GM06990 (cell line): ENCODE measurements around the gene ITGB1BP2.
"Not testable (repeated sequence)": the region's sequence is repeated elsewhere in the genome, so short reads cannot be mapped to it uniquely, and the experiment has no call there.

Experiments used
- DNase-seq: peaks from one replicate; pipeline ENCODE4 v3.0.0-alpha.2; 2011; ENCODE audit not compliant: insufficient read length; ENCODE audit errors: extremely low read depth
- H3K27me3 ChIP-seq: replicated peaks from 2 replicates; pipeline ENCODE4 v1.6.0; 2011; ENCODE audit warnings: low read length; ENCODE audit not compliant: control insufficient read depth, insufficient read depth
- H3K36me3 ChIP-seq: 2 replicates; pipeline ENCODE4 v1.5.1; 2011; ENCODE audit warnings: low read length; ENCODE audit not compliant: control insufficient read depth, insufficient read depth
- H3K4me3 ChIP-seq: replicated peaks from 2 replicates; pipeline ENCODE4 v1.5.1; 2011; ENCODE audit warnings: low read depth, mild to moderate bottlenecking, control low read depth, low read length
- TF ChIP-seq, protein P1 (sequence below): IDR thresholded peaks from 2 replicates; pipeline ENCODE4 v1.5.1; 2011; ENCODE audit warnings: low read length, control low read depth, mild to moderate bottlenecking, inconsistent platforms; ENCODE audit not compliant: insufficient read depth, poor library complexity, severe bottlenecking

ITGB1BP2 gene

DNA sequence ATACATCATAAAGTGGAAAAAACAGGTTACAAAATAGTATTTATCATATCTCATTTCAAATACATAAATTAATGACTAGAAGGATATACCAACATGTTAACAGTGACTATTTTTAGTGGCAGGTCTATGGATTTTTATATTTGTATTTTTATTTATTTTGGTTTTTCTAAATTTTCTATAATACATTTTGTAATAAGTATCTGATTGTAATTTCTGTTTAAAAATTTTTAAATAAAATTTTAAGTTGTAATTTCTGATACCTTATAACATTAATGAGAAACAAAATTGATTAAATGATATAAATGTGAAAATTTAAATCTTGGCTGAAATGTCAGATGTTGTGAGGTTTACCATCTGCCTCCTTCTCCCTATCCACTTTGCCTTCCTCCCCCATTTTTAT lies 15.6 kb upstream of the ITGB1BP2 start:
- Histone ChIP-seq H3K4me3 (peak overlapping the region; percentile 82), H3K27me3 (no peaks in the 10 kb centered on the region), H3K36me3 (no peaks in the 10 kb centered on the region)
- TF ChIP-seq, protein P1, sequence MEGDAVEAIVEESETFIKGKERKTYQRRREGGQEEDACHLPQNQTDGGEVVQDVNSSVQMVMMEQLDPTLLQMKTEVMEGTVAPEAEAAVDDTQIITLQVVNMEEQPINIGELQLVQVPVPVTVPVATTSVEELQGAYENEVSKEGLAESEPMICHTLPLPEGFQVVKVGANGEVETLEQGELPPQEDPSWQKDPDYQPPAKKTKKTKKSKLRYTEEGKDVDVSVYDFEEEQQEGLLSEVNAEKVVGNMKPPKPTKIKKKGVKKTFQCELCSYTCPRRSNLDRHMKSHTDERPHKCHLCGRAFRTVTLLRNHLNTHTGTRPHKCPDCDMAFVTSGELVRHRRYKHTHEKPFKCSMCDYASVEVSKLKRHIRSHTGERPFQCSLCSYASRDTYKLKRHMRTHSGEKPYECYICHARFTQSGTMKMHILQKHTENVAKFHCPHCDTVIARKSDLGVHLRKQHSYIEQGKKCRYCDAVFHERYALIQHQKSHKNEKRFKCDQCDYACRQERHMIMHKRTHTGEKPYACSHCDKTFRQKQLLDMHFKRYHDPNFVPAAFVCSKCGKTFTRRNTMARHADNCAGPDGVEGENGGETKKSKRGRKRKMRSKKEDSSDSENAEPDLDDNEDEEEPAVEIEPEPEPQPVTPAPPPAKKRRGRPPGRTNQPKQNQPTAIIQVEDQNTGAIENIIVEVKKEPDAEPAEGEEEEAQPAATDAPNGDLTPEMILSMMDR, result no peak
- DNase-seq, result no peak

DNA sequence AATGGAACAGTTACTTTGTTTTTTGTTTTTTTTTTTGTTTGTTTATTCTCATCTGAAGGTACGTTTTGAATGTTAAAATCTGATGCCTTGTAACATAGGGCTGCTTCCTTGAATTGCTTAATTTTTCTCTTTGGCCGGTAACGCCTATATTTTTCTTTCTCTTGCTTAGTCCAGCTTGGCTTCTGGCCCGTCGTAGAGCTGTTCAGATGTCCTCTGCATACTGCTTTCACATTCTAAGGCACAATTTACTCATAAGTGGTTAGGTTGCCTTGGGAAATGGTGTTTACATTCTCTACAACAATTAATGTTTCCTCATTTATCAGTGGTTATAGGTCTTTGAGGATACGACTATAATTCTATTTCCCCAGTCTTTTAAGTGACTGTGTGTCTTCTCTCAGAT lies 10.2 kb upstream of the ITGB1BP2 start:
- Histone ChIP-seq H3K36me3 (peaks cover 2% of the 10 kb centered on the region), H3K27me3 (no peaks in the 10 kb centered on the region), H3K4me3 (no peak overlapping the region)
- TF ChIP-seq, protein P1, result no peak
- no peak for DNase-seq

DNA sequence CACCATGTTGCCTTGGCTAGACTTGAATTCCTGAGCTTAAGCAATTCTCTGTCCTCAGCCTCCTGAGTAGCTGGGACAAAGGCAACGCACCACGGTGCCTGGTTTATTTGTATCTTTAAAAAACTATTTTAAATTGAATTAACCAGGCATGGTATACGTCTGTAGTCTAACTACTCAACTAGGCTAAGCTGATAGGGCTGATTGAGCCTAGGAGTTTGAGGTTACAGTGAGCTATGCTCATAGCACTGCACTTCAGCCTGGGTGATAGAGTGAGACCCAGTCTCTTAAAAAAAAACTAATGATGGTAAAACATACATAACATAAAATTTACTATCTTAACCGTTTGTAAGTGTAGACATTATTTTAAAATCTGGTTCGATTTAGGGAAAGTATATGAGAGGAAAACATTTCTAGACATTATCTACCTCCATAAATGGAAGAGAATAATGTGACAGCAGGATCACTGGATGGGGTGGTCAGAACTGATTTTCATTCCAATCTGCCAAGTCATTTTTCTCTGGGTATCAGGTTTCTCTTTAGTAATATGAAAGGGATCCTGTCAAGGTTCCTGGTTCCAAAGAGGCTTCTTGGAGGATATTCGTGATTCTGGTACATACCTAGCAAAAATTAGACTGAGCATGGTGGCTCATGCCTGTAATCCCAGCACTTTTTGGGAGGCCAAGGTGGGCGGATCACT lies 8.7 kb upstream of the ITGB1BP2 start:
- no peak for DNase-seq
- peaks cover 6% of the 10 kb centered on the region for H3K36me3 ChIP-seq
- no peaks in the 10 kb centered on the region for H3K27me3 ChIP-seq
- TF ChIP-seq, protein P1, result no peak
- no peak overlapping the region for H3K4me3 ChIP-seq

DNA sequence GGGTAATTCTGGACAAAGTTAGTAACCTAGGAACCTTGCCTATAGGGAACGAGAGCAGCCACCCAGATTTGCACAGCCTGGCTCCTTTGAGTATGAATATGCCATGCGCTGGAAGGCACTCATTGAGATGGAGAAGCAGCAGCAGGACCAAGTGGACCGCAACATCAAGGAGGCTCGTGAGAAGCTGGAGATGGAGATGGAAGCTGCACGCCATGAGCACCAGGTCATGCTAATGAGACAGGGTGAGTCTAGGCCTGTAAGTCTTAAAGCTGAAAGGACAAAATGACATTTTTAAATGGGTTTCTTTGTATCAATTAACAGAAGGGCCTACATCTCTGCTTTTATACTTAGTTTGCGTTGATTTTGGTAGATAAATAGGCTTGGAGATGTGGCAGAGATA lies 4.7 kb upstream of the ITGB1BP2 start:
- Histone ChIP-seq H3K36me3 (peaks cover 11% of the 10 kb centered on the region), H3K27me3 (no peaks in the 10 kb centered on the region), H3K4me3 (no peak overlapping the region)
- TF ChIP-seq, protein P1, result no peak
- DNase-seq, result no peak

DNA sequence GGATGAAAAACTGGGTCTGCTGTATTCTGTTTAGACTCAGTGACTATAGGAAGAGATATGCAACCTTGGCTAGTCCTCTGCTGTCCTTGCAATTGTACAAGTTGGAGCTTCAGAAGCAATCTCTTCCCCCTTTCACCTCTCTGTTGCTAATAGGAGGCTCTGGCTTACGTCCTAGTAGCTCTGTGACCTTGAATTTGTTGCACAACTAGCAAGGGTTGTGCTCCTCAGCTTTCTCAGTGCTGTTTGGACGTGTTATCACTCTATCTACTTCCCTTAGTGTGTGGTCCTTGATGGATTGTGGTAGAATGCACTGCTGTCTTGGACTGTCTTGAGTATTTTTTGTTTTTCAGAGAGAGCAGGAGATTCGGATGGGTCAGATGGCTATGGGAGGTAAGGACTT lies 3.4 kb upstream of the ITGB1BP2 start:
- Histone ChIP-seq H3K4me3 (no peak overlapping the region), H3K36me3 (peaks cover 11% of the 10 kb centered on the region), H3K27me3 (no peaks in the 10 kb centered on the region)
- TF ChIP-seq, protein P1, result no peak
- no peak for DNase-seq

DNA sequence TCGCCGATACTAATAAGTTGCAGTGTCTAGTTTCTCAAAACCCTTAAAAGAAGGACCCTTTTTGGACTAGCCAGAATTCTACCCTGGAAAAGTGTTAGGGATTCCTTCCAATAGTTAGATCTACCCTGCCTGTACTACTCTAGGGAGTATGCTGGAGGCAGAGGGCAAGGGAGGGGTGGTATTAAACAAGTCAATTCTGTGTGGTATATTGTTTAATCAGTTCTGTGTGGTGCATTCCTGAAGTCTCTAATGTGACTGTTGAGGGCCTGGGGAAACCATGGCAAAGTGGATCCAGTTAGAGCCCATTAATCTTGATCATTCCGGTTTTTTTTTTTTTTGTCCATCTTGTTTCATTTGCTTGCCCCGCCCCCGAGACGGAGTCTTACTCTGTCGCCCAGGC lies 1.5 kb upstream of the ITGB1BP2 start:
- DNase-seq, H3K4me3 ChIP-seq, H3K27me3 ChIP-seq, H3K36me3 ChIP-seq: not testable (repeated sequence)

DNA sequence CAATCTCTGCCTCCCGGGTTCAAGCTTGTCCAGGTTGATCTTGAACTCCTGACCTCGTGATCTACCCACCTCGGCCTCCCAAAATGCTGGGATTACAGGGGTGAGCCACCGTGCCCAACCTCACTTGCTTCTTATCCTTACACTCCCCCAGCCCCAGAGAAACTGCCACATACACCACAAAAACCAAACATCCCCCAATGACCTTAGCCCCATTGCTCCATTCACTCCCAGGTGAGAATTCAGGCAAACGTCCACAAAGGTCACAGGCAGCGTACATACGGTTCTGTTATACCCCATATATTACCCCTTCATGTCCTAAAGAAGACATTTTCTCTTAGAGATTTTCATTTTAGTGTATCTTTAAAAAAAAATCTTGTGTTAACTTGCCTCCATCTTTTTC lies 1.1 kb upstream of the ITGB1BP2 start:
- DNase-seq, H3K4me3 ChIP-seq, H3K36me3 ChIP-seq, H3K27me3 ChIP-seq: not testable (repeated sequence)
